Islet precursor cell (in vitro differentiated cells): Measurements from ENCODE around the gene JMJD4.

ENCODE experiments used
- DNase-seq: peaks from one replicate; pipeline ENCODE4 v3.0.0-alpha.2; 2018

Gene JMJD4, protein sequence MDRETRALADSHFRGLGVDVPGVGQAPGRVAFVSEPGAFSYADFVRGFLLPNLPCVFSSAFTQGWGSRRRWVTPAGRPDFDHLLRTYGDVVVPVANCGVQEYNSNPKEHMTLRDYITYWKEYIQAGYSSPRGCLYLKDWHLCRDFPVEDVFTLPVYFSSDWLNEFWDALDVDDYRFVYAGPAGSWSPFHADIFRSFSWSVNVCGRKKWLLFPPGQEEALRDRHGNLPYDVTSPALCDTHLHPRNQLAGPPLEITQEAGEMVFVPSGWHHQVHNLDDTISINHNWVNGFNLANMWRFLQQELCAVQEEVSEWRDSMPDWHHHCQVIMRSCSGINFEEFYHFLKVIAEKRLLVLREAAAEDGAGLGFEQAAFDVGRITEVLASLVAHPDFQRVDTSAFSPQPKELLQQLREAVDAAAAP

DNA sequence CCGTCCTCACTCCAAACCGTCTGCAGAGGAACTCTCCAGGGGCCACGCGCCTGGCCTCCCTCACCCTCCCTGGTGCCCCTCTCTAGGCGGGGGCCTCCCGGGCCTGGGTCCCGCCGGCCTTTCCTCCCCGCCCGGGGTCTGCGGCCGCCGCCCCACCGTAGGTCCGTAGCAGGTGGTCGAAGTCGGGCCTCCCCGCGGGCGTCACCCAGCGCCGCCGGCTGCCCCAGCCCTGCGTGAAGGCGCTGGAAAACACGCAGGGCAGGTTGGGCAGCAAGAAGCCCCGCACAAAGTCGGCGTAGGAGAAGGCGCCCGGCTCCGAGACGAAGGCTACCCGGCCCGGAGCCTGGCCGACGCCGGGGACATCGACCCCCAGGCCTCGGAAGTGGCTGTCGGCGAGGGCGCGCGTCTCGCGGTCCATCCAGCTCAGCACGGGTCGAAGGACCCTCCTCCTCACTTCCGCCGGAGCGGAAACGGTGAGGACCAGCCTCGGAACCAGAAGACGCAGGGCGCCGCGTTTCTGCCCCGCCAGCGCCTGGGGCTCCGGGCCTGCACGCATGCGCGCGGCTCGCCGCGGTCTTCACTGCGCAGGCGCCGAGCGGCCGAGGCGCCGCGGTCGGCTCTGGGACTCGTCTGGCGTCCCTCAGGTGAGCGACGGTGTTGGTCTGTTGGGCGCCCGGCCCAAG, at the start of gene JMJD4, which contains the start of gene SNAP47:
JMJD4 (minus strand) TSS at position 447 of the 683 bp plus-strand sequence; CDS start at position 418, 29 bp downstream.
SNAP47 (plus strand) TSS at position 580 of the 683 bp plus-strand sequence. CDS start 12,302 bp downstream, outside the sequence.
- DNase-seq = peak; percentile 97

DNA sequence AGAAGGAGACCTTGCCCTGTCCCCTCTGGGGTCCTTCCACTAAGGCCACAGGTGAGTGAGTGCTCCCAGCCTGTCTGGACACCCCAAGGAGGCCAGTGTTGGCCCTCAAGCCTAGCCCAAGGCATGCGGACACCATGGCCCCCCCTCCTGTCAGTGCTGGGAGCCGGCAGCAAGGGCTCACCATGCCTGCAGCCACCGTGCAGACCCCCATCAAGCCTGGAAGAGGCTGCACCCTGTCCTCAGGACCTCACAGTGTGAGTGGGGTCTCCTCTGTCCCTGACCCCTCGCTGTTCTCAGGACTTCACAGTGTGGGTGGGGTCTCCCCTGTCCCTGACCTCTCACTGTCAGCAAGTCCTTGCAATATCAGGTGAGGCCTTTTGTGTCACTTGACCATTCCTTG, 47.1 kb upstream of the JMJD4 start:
- peak; percentile 43 for DNase-seq

DNA sequence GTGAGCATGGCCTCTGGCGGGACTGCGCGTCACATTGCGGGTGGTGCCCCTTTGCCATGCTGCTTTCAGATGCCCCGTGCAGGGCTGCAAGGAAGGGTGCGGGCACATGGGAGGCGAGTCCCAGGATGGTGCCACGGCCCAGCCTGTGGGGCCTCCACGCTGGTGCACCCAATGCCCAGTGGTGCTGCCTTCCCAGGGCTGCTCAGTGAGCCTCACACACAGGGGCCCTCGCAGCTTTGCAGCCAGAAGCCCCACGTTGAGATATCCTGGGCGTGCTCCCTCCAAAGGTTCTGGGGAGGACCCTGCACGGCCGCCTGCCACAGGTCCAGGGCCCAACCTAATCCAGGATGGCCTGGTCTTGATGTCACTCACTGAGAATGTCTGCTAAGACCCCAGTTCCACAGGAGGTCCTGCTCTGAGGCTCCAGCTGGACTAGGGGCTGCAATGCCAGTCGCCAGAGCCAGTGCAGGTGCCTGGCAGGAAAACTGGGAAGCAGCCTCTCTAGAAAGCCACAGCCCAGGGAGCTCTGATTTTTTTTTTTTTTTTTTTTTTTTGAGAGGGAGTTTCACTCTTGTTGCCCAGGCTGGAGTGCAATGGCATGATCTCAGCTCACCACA, 46.3 kb upstream of the JMJD4 start:
- DNase-seq = peak; percentile 47

DNA sequence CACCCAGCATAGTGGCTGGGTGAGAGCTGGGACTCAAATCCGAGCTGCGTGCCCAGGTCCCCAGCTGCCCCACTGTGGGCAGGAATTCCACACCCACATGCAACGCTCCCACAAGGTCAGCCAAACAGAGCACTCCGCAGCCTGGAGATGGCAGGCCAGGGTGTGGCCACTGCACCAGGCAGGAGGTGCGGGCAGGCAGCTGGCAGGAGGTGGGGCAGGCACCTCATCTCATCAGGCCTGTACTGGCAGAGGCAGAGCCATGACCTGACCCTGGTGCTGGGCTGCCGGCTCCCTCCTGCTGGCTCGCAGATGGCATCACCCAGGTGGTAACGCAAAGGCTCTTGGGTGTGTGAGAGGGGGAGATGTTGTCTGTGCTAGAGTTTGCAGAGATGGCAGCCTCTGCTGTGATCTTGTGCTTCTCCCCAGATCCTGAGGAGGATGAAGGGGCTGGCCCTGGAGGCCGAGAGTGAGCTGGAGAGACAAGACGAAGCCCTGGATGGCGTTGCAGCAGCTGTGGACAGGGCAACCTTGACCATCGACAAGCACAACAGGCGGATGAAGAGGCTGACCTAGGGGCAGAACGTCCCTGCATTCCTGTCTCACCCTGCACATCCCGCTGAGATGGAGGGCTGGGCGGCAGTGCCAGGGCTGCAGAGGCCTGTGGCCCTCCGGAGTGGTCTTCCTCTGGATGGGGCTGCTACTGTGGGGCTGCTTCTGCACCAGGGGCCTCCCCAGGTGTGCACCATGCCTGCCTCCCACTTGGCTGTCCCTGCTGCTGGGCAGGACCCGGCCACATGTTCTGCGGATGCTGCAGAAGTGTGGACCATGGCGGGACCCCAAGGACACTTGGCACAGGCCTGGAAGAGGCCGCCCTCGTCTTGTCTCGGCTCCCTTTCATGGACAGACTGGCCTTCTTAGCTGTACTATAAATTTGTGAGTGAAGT, 45.3 kb upstream of the JMJD4 start:
- peak; percentile 41 for DNase-seq

DNA sequence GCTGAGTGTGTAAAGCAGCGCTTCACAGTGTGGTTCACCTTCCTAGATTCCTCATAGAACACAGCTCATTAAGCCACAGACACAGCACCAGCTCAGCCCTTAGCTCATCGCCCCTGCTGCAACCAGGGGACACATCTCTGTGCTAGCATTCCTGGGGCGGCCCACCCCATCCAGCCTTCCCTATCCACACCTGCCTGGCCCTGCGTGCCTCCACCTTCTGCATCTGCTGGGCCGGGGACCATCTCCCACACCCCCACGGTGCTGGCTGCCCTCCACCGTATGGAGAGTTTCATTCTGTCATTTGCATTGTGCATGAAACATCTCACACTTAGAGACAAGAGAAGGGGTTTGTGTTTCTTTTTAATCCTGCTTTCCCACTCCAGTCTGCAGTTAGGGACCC, 44.6 kb upstream of the JMJD4 start:
- no peak for DNase-seq

DNA sequence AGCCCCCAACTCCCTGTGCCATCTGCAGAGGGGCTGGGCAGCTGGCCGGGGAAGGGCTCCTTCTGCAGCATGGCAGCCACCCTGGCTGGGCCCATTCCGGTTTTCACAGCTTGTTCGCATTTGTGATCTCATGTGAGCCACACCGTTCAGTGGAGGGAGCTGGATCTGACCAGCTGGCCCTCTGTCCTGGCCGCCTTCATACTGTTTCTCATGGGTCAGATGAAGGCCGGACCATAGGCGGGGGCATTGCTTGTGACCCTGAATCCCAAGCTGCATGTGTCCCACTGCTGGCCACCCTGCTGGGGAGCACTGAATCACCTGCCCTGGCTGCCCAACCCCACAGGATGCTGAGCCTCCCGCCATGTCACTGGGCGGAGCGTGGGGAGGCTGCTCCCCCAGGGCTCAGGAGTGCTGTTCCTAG, 43.9 kb upstream of the JMJD4 start:
- DNase-seq = peak; percentile 44

DNA sequence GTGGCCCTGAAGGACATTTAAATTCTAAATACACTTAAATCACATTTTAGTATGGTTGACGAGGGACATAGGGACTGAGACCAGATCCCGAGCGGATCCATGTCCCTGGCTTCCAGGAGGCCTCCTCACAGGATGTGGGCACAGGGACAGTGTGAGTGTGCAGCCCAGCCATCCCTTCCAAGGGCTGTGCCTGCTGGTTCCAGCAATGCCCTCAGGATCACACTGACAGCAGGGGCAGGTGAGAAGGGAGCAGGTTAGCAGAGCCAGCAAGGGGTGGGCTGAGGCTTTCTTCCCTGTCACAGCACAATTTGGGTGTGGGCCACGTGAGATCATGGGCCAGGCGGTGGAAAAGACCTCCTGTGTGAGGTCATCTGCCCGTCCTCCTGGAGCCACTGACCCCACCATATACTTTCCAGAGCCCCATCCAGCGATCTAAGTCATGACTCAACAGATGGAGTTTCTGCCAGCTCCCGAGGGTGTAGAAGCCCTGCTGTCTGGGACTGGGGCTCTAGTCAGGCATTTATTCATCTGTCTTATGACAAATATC, 43.4 kb upstream of the JMJD4 start:
- peak; percentile 45 for DNase-seq

DNA sequence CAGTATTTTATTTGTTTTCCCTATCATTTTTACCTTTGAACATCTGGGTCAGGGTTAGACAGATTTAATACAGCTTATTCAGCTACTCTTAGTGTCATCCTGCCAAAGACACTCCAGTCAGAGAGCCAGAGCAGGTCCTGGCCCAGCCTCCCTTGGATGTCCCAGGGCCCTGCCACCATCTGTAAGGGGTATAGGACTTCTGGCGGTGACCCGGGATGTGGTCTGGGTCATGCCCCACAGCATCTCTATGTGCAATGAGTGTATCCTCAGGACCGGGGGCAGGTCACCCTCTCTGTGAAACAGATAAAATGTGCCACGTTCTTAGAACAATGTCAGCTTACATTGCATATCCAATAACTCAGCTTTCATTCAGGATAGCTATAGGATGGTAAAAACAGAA, 42.5 kb upstream of the JMJD4 start:
- peak; percentile 14 for DNase-seq

DNA sequence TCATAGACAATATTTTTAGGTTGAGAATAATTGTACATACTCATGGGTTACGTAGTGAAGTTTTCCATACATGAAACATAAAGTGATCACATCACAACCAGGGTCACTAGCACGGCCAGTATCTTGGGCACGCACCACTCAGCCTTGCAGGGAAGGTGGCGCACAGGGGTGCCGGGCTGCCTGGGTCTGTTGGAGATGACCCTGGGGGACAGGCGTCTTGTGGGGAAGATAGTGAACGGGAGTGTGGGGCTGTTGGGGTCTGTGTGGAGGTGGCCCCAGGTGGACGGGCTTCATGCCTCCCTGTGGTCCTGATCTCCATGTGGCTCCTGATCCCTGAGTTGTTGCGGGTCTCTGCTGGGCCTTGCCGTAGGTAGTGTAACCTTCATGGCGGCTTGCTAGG, 42.1 kb upstream of the JMJD4 start:
- DNase-seq = no peak

DNA sequence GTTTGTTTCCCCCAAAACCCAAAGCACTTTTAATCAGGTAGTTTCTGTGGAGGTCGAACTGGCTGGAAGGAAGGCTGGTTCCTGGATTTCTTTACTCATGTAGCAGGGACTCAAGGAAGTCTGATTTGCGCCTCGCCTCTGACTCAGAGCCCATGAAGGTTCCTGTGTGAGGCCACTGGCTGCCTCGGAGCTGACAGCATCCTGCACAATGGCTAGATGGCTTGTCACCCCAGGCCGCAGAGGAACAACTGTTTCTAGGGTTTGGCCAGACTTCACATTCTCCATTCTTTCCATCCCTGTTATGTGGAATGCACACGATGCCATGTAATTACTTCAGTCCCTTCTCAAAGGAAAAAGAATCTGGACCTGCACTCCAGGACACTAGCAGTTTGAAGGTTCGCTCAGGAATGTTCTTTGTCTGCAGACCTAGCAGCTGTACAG, 41.2 kb upstream of the JMJD4 start:
- DNase-seq = peak; percentile 95

DNA sequence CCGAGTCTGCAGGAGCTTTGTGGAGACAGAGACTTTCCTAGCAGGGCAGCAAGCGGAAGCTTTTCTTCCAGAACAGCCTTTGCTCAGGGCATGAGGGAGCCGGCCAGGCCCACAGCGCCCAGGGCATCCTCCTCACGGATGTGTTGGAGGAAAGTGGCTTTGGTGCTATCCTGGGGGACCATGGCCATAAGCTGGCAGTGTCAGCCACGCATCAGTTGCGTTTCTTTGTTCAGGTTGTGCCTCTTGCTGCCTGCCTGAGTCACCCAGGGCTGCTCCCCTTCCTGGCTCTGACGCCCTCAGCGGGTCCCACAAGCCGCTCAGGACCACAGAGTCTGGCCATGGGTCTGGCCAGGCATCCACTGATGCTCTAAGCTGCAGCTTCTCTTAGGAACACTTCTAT, 40.7 kb upstream of the JMJD4 start:
- peak; percentile 70 for DNase-seq

DNA sequence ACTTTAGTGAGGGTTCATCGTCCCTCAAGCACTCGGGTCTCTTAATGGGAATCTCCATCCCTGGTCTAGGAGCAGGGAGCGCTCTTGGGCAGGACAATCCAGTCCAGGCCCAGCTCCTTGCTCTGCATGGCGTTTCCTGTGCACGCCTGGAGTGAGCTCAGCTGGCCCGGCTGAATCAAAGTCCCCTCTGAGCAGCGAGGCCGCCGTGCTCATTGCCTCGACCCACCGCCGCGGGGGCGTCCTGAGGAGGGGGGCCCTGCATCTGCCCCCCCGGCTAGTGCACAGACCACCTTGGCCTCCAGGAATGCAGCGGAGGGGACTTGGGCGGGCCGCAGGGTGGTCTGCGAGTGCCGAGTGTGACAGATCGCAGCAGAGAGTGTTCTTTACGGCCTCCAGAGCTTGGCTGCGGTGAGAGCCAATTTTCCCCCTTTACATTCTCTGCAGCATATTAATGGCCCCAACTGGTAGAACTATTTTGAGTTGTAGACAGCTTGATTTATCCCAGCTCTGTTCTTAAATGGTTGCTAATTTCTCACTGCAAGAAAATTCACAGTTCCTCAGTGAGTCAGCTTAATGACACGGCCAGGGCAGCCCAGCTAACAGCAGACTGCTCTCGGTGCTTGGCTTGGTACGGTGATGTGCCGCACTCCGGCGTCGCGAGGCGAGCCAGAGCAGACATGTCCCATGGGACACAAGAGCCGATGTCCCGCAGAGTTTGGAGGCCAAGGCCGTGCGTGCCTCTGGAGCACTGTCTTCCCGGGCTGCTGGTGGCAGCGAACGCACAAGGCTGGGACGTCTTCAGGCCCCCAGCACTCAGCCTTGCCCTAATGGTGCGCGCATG, 39.9 kb upstream of the JMJD4 start:
- DNase-seq = peak; percentile 60

DNA sequence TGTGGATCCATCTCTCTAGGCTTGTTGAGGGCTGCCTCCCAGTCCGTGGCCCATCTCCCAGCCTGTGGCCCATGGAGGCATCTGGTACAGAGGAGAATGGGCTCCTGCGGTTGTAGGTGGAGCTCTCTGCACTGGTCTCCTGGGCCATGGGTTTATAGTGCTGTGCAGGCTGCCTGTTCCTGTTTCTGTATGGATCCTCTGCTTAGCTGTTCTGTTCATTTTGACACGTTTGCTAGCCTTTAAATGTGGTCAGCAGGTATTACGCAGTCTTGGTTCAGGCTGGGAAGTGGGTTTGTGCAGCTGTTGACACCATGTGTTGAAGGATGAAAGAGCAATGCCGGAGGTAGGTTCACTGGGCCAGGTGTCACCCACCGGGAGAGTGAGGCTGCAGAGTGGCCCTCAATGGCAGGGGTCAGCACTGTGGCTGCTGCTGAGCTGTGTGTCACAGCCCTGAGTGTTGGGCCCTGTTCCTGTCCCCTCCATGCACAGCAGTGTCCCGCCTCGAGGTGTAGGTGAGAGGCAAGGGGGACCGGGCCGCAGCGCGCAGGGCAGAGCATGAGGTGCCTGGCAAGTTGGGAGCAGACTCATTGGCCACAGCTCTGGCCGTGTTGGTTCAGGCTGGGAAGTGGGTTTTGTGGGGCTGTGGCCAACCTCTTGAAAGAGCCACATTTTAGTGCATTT, 39.1 kb upstream of the JMJD4 start:
- DNase-seq = no peak

DNA sequence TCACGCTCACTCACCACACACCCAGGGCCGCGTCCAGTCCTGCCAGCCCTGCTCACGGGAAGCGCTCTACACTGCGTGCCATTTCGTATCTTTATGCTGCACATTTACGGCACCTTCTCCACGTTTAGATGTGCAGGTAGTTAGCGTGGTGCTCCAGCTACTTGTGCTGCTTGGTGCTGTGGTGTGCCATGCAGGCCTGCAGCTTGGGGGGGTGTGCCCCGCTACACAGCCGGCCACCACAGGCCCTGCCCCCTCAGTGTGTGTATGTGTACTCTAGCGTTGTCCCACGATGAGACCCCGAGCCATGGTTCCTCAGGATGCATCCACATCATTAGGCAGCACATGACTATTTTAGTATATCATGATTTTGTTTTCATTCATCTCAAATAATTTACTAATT, 38.5 kb upstream of the JMJD4 start:
- no peak for DNase-seq

DNA sequence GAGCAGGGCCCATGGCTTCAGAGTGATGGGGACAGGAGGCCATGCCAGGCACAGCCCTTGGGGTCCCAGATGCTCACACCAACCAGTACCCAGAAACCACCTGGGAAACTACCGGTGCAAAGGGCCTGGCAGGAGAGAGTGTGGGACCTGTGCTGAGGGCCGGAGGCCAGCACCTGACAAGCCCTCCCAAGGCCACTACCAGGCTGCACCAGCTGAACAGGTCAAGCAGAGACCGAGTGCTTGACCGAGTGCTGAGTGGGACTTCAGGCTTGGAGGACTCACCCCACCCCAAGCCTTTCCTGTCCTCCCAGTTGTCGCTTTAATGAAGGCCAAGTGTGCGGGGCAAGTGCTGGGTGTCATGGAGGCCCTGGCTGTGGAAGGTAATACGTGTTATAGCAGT, 36.7 kb upstream of the JMJD4 start:
- no peak for DNase-seq

DNA sequence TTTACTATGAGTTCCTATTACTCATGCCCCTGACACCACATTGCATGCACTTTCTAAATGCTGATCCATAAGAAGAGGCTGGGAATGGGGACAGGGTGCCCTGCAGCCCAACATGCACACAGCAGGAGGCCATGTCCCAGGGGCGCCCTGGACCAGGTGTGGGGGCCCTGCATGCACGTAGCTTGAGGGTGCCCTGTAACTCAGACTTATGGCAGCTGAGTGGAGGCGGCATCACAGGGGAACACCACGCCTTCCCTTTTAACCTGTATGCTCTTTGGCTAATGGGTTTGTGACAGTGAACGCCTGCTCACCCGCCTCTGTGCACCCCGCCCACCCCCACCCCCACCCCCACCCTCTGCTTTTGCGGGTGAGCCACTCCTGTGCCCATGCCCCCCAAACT, 36.2 kb upstream of the JMJD4 start:
- DNase-seq = no peak

DNA sequence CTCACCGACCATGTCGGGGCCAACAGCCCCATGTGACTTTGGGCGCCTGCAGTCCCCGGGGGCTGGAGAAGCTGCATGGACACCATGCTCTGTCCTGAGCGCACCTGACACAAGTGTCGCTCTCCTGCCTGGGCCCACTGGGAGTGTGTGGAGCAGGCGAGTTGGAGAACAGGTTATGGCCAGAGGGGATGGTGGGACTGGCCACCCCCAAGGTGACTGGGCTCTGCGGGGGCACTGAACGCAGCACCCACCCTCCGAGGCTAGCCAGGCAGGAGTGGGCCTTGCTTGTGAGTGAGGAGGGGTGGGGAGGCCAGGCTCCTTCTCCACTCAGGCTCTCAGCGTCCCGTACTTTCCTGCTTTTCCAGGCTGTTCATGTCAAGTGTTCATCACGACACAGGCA, 35.7 kb upstream of the JMJD4 start:
- DNase-seq = no peak

DNA sequence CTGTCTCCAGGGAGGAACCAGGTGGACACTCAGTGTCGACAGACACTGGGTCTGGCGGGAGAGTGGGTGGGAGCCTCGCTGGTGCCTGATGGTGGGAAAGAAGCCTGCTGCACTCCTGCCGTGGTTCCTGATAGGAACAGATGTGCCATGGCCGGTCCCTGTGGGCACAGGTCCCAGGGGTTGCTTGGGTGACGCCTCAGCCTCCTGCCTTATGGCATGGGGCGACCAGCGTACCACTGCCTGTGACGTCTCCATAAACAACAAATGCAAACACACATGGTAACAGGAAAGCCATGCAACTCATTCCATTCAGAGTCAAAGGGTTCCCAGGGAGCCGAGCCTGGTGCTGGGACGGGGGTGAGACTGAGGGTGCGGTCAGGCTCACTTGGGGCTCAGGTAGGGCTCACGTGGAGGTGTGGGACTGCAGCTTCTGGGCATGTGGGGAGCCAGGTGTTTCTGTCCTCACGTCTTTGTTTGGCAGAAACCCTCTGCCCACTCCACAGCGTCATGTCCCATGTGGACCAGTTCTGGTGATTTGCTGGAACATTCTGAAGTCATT, 34.9 kb upstream of the JMJD4 start:
- no peak for DNase-seq

DNA sequence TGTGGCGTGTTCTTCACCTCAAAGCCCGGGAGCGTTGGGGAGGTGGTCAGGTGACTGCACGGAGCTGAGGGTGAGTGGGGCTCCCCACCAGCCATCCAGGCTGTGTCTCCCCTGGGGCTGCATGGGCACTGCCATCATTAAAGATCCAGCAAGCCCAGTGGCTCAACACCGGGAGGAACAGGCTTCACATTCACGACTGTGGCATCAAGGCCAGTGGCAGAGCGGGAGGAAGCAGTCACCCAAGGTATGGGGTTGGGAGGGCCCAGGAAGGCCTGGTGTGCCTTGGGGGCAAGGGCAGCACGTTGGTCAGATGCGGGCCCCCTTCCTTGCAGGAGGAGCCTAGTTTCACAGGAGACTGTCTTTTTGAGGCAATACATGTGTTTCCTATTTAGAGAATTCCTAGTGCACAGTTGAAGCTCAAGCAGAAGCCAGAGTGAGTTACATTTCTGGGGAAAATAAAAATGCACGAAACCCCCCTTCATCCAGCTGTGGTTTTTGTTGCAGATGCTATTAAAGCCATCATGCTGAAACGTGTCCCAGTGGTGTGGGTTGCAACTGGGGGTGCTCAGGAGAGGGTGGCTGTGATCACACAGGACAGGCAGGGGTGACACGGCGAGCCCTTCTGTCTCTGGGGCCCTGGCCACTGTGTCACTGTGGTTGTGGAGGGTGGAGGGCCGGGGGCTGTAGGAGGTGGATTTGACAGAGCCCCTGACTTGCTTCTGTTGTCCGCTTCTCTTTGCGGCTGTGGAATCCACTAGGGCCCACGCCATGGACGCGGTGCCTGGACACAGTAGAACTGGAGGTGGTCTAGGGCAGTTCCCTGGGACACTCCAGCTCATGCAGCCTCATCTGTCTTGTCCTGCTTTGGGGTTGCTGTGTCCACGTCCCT, 34.2 kb upstream of the JMJD4 start:
- DNase-seq = no peak
